Fibroblast of lung (primary cell): ENCODE data around the gene C10orf67.

ENCODE experiments used
- EZH2 ChIP-seq: IDR thresholded peaks from 2 replicates; pipeline ENCODE4 v1.5.1; 2012; ENCODE audit warnings: low read length, control low read depth, mild to moderate bottlenecking; ENCODE audit errors: missing control alignments
- TF ChIP-seq, protein P1 (sequence below), 2 donors: IDR thresholded peaks in 1 of 2; conservative IDR thresholded peaks in 1 of 2; 1 replicate in 1 of 2; 2 replicates in 1 of 2; pipeline ENCODE4 v1.5.1; 2011 to 2012; ENCODE audit warnings: low read length in 2 of 2, control low read depth in 1 of 2, inconsistent platforms in 1 of 2, low read depth in 1 of 2, mild to moderate bottlenecking in 1 of 2

DNA sequence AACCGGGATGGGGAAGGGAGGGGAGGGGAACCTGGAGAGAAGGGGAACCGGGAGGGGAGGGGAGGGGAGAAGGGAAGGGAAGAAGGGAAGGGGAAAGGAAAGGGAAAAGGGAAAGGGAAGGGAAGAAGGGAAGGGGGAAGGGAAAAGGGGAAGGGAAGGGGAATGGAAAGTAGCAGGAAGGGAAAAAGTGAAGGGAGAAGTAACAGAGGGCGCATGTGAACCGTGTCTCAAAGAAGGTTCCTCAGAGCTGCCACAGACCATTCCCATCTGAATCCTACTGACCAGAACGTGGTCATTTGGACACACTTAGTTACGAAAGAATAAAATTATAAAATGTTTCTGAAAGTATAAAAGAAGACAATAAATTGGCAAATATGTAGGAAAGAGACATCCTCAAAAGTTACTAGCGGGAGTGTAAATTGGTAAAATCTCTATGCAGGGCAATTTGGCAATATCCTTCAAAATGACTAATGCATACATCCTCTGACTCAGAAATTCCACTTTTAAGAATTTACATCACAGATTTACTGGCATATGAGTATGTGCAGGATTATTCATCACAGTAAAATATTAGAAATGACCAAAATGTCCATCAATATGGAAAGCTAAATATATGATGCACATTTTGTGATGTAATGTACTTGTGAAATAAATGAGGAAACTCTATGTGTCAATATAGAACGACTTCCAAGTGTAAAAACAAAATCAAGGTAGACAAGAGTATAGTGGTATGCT is 12.9 kb downstream of the C10orf67 start:
- TF ChIP-seq EZH2, result no peak
- TF ChIP-seq, protein P1, sequence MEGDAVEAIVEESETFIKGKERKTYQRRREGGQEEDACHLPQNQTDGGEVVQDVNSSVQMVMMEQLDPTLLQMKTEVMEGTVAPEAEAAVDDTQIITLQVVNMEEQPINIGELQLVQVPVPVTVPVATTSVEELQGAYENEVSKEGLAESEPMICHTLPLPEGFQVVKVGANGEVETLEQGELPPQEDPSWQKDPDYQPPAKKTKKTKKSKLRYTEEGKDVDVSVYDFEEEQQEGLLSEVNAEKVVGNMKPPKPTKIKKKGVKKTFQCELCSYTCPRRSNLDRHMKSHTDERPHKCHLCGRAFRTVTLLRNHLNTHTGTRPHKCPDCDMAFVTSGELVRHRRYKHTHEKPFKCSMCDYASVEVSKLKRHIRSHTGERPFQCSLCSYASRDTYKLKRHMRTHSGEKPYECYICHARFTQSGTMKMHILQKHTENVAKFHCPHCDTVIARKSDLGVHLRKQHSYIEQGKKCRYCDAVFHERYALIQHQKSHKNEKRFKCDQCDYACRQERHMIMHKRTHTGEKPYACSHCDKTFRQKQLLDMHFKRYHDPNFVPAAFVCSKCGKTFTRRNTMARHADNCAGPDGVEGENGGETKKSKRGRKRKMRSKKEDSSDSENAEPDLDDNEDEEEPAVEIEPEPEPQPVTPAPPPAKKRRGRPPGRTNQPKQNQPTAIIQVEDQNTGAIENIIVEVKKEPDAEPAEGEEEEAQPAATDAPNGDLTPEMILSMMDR (conservative IDR thresholded peaks at IDR 0.05 in 1 of 2, IDR thresholded peaks at IDR 0.05 in 1 of 2; ENCODE audit: low read depth in 1 of 2, low read length in 2 of 2), result no peak
